ENCODE measurements around the gene VIL1.

VIL1 gene

GRCh38 chr2:218472988-218473387 lies 54.1 kb downstream of the VIL1 start:
- DNase-seq: no peak

GRCh38 chr2:218474527-218474926 lies 55.6 kb downstream of the VIL1 start:
- DNase-seq: no peak
- in situ Hi-C loops (cut with HindIII; ENCODE audit: low pct_ligation_motif_present, low pct_unique_long_range_greater_than_20kb, low sequenced_read_pairs): no loop called here

More at GRCh38 chr2:218472988-218473387, 54.1 kb downstream of the VIL1 start:
- in situ Hi-C loops (cut with HindIII; ENCODE audit: low pct_ligation_motif_present, low pct_unique_long_range_greater_than_20kb, low sequenced_read_pairs): no loop called here

GRCh38 chr2:218476676-218477075 lies 57.8 kb downstream of the VIL1 start:
- DNase-seq: no peak
- in situ Hi-C loops (cut with HindIII; ENCODE audit: low pct_ligation_motif_present, low pct_unique_long_range_greater_than_20kb, low sequenced_read_pairs): no loop called here

GRCh38 chr2:218477247-218477646 lies 58.3 kb downstream of the VIL1 start:
- in situ Hi-C loops (cut with HindIII; ENCODE audit: low pct_ligation_motif_present, low pct_unique_long_range_greater_than_20kb, low sequenced_read_pairs): no loop called here

GRCh38 chr2:218478544-218478943 lies 59.6 kb downstream of the VIL1 start:
- no peak for DNase-seq
- in situ Hi-C loops (cut with HindIII; ENCODE audit: low pct_ligation_motif_present, low pct_unique_long_range_greater_than_20kb, low sequenced_read_pairs): no loop called here

More at GRCh38 chr2:218477247-218477646, 58.3 kb downstream of the VIL1 start:
- DNase-seq: no peak

GRCh38 chr2:218479595-218479994 lies 60.7 kb downstream of the VIL1 start:
- no peak for DNase-seq
- in situ Hi-C loops (cut with HindIII; ENCODE audit: low pct_ligation_motif_present, low pct_unique_long_range_greater_than_20kb, low sequenced_read_pairs): no loop called here

GRCh38 chr2:218482651-218483050 lies 63.7 kb downstream of the VIL1 start:
- no peak for DNase-seq
- in situ Hi-C loops (cut with HindIII; ENCODE audit: low pct_ligation_motif_present, low pct_unique_long_range_greater_than_20kb, low sequenced_read_pairs): no loop called here

- in situ Hi-C loops (cut with HindIII; ENCODE audit: low pct_ligation_motif_present, low pct_unique_long_range_greater_than_20kb, low sequenced_read_pairs): no loop called here
- DNase-seq: no peak
Measured at GRCh38 chr2:218485986-218486667, 67.2 kb downstream of the VIL1 start.

- in situ Hi-C loops (cut with HindIII; ENCODE audit: low pct_ligation_motif_present, low pct_unique_long_range_greater_than_20kb, low sequenced_read_pairs): no loop called here
- no peak for DNase-seq
Measured at GRCh38 chr2:218500501-218501060, 81.7 kb downstream of the VIL1 start.

GRCh38 chr2:218501665-218502064 lies 82.7 kb downstream of the VIL1 start:
- DNase-seq: no peak
- in situ Hi-C loops (cut with HindIII; ENCODE audit: low pct_ligation_motif_present, low pct_unique_long_range_greater_than_20kb, low sequenced_read_pairs): no loop called here

Measured in ACHN (cell line).